NCI-H2196 treated with DMSO at 0.1 percent for 48 hours (cell line): Measurements from ENCODE around the gene ZNF384.

Experiments
- DNase-seq: peaks from one replicate; lab custom pipeline; 2025; ENCODE audit not compliant: unreplicated experiment; lab: John Stamatoyannopoulos, UW

Gene ZNF384

DNA sequence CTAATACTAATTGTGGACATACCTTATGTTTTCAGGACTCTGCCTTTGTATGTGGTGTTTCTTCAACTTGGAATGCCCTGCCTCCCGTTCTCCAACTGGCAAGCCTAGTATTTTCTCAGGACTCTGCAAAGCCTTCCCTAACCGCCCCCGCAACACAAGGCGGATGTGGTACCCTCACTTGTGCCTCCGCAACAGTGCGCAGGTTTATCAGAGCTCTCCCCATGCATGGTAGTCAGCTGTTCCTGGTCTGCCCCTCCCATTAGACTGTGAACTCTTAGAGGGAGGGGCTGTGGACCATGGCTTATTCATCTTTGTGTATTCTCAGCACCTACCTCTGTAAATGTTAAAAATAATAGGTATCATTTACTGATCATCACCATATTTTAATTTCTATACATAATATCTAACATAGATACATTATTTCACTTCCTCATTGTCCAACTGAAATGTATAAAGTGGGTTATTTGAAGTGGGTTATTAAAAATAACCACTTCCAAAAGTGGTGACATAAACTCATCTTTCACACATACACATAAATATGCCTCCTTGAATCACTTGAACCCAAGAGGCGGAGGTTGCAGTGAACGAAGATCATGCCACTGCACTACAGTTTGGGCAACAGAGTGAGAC, 62.4 kb downstream of the ZNF384 start:
- no peak for DNase-seq

DNA sequence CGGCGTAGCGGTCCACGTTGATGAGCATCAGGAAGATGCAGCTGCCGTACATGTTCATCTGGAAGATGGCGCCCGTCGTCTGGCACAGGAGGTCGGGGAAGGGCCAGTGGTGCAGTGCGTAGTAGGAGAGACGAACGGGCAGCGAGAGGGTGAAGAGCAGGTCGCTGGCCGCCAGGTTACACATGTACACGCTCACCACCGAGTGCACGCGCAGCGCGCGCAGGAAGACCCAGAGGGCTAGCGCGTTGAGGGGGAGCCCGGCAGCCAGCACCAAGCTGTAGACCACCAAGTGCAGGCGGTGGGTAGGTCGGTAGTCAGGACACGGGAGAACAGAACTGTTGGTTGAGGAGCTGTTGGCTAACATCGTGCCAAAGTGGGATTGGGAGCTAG, 68.3 kb downstream of the ZNF384 start:
- no peak for DNase-seq

GRCh38 chr12:6620137-6620884, 68.9 kb downstream of the ZNF384 start:
- DNase-seq = no peak

GRCh38 chr12:6618483-6619225, 70.5 kb downstream of the ZNF384 start:
- DNase-seq = no peak
